Activated T-cell treated with anti-CD3 and anti-CD28 coated beads, Interleukin-2, amount 50 U/mL, for 4 hours (primary cell): Measurements from ENCODE around the gene IL20. TPM values are rescaled to one million over a fixed set of nuclear protein-coding genes. Genes with fewer than 3 reads are reported as not detected.
"Not testable (repeated sequence)": the region's sequence is repeated elsewhere in the genome, so short reads cannot be mapped to it uniquely, and the experiment has no call there.

ENCODE experiments used
- ATAC-seq, 2 donors: fragments of 200-7000 bp; cut with Tn5 transposase; one replicate each; pipeline ENCODE4 v1.10.0; 2021
- DNase-seq: peaks from one replicate; pipeline ENCODE4 v3.0.0-alpha.2; 2020
- H3K27me3 Mint-ChIP-seq: one replicate; pipeline ENCODE4 v1.8.0; 2021; ENCODE audit warnings: low read depth, mixed read lengths
- H3K36me3 Mint-ChIP-seq: one replicate; pipeline ENCODE4 v1.8.0; 2022; ENCODE audit warnings: mixed read lengths; ENCODE audit not compliant: insufficient read depth
- H3K4me1 Mint-ChIP-seq: one replicate; pipeline ENCODE4 v1.8.0; 2021; ENCODE audit warnings: low read depth, mixed read lengths
- H3K4me3 Mint-ChIP-seq: one replicate; pipeline ENCODE4 v1.8.0; 2021; ENCODE audit warnings: mild to moderate bottlenecking, moderate library complexity, mixed read lengths
- H3K9me3 Mint-ChIP-seq: one replicate; pipeline ENCODE4 v1.8.0; 2021; ENCODE audit warnings: mixed read lengths
- total RNA-seq, 3 donors: library from RNA; stranded (reverse); gene quantifications; one replicate each; pipeline ENCODE4 v1.2.1, GENCODE V29; 2021

IL20 gene
- total RNA-seq, 3 donors from 2014 or later: not detected

GRCh38 chr1:206853696-206854095, 11.7 kb upstream of the IL20 start:
- H3K27me3 Mint-ChIP-seq, H3K9me3 Mint-ChIP-seq, H3K4me1 Mint-ChIP-seq, H3K4me3 Mint-ChIP-seq, ATAC-seq, H3K36me3 Mint-ChIP-seq, DNase-seq: not testable (repeated sequence)

- ATAC-seq: no peak
- Mint-ChIP-seq H3K36me3 (no peaks in the 10 kb centered on the region), H3K9me3 (peaks cover 5% of the 10 kb centered on the region)
These were observed 10.9 kb upstream of the IL20 start for GRCh38 chr1:206854401-206855129.

GRCh38 chr1:206855859-206856258, 9.6 kb upstream of the IL20 start:
- DNase-seq (no peak), ATAC-seq (no peak)
- H3K9me3 Mint-ChIP-seq: peaks cover 5% of the 10 kb centered on the region
- peaks cover 5% of the 10 kb centered on the region for H3K27me3 Mint-ChIP-seq
- H3K4me3 Mint-ChIP-seq: no peak overlapping the region
- H3K4me1 Mint-ChIP-seq: peaks cover 8% of the 10 kb centered on the region
- H3K36me3 Mint-ChIP-seq: no peaks in the 10 kb centered on the region

More at GRCh38 chr1:206854401-206855129, 10.9 kb upstream of the IL20 start:
- no peak for DNase-seq
- Mint-ChIP-seq H3K4me1 (peaks cover 6% of the 10 kb centered on the region), H3K27me3 (peaks cover 4% of the 10 kb centered on the region), H3K4me3 (no peak overlapping the region)

GRCh38 chr1:206856674-206857464, 8.6 kb upstream of the IL20 start:
- Mint-ChIP-seq H3K27me3 (peaks cover 7% of the 10 kb centered on the region), H3K4me3 (no peak overlapping the region), H3K36me3 (no peaks in the 10 kb centered on the region), H3K4me1 (peaks cover 8% of the 10 kb centered on the region), H3K9me3 (peaks cover 5% of the 10 kb centered on the region)
- ATAC-seq: peak; percentile 74 to 86
- no peak for DNase-seq

- H3K4me1 Mint-ChIP-seq: peaks cover 8% of the 10 kb centered on the region
- H3K36me3 Mint-ChIP-seq: no peaks in the 10 kb centered on the region
- ATAC-seq (no peak), DNase-seq (no peak)
- no peaks in the 10 kb centered on the region for H3K9me3 Mint-ChIP-seq
- H3K4me3 Mint-ChIP-seq: no peak overlapping the region
- H3K27me3 Mint-ChIP-seq: peaks cover 10% of the 10 kb centered on the region
These were observed 6.3 kb upstream of the IL20 start for GRCh38 chr1:206859082-206859521.

GRCh38 chr1:206860165-206860564, 5.3 kb upstream of the IL20 start:
- no peaks in the 10 kb centered on the region for H3K9me3 Mint-ChIP-seq
- DNase-seq (no peak), ATAC-seq (no peak)
- H3K4me3 Mint-ChIP-seq: no peak overlapping the region
- no peaks in the 10 kb centered on the region for H3K36me3 Mint-ChIP-seq
- peaks cover 12% of the 10 kb centered on the region for H3K4me1 Mint-ChIP-seq
- peaks cover 10% of the 10 kb centered on the region for H3K27me3 Mint-ChIP-seq

- DNase-seq (no peak), ATAC-seq (no peak)
- H3K9me3 Mint-ChIP-seq: no peaks in the 10 kb centered on the region
- peaks cover 13% of the 10 kb centered on the region for H3K27me3 Mint-ChIP-seq
- peaks cover 17% of the 10 kb centered on the region for H3K4me1 Mint-ChIP-seq
- H3K36me3 Mint-ChIP-seq: no peaks in the 10 kb centered on the region
- H3K4me3 Mint-ChIP-seq: no peak overlapping the region
These were observed 2.2 kb upstream of the IL20 start for GRCh38 chr1:206863266-206863665.

- DNase-seq (no peak), ATAC-seq (no peak)
- no peak overlapping the region for H3K4me3 Mint-ChIP-seq
- peaks cover 11% of the 10 kb centered on the region for H3K27me3 Mint-ChIP-seq
- H3K9me3 Mint-ChIP-seq: no peaks in the 10 kb centered on the region
- H3K4me1 Mint-ChIP-seq: peaks cover 11% of the 10 kb centered on the region
- H3K36me3 Mint-ChIP-seq: no peaks in the 10 kb centered on the region
These were observed 639 bp downstream of the IL20 start for GRCh38 chr1:206866062-206866461.

- ATAC-seq (no peak), DNase-seq (no peak)
- H3K9me3 Mint-ChIP-seq: peaks cover 3% of the 10 kb centered on the region
- no peaks in the 10 kb centered on the region for H3K36me3 Mint-ChIP-seq
- peaks cover 6% of the 10 kb centered on the region for H3K27me3 Mint-ChIP-seq
- no peak overlapping the region for H3K4me3 Mint-ChIP-seq
- H3K4me1 Mint-ChIP-seq: peaks cover 11% of the 10 kb centered on the region
These were observed 1.8 kb downstream of the IL20 start for GRCh38 chr1:206867239-206867638.

GRCh38 chr1:206867716-206868115, 2.3 kb downstream of the IL20 start:
- H3K4me1 Mint-ChIP-seq: peaks cover 11% of the 10 kb centered on the region
- H3K27me3 Mint-ChIP-seq: peaks cover 6% of the 10 kb centered on the region
- H3K4me3 Mint-ChIP-seq: no peak overlapping the region
- H3K9me3 Mint-ChIP-seq: peaks cover 4% of the 10 kb centered on the region
- H3K36me3 Mint-ChIP-seq: no peaks in the 10 kb centered on the region
- DNase-seq (no peak), ATAC-seq (no peak)

GRCh38 chr1:206868264-206868663, 2.8 kb downstream of the IL20 start:
- Mint-ChIP-seq H3K36me3 (no peaks in the 10 kb centered on the region), H3K9me3 (peaks cover 4% of the 10 kb centered on the region), H3K4me3 (no peak overlapping the region), H3K4me1 (peaks cover 11% of the 10 kb centered on the region), H3K27me3 (peaks cover 6% of the 10 kb centered on the region)
- ATAC-seq: no peak
- DNase-seq: no peak

- Mint-ChIP-seq H3K9me3 (peaks cover 22% of the 10 kb centered on the region), H3K27me3 (peaks cover 4% of the 10 kb centered on the region), H3K4me3 (no peak overlapping the region), H3K4me1 (no peaks in the 10 kb centered on the region), H3K36me3 (peaks cover 6% of the 10 kb centered on the region)
- no peak for ATAC-seq
- no peak for DNase-seq
These were observed 6.7 kb downstream of the IL20 start for GRCh38 chr1:206872139-206872538.

- DNase-seq (no peak), ATAC-seq (no peak)
- Mint-ChIP-seq H3K27me3 (no peaks in the 10 kb centered on the region), H3K9me3 (peaks cover 32% of the 10 kb centered on the region), H3K4me3 (no peak overlapping the region), H3K4me1 (no peaks in the 10 kb centered on the region), H3K36me3 (peaks cover 6% of the 10 kb centered on the region)
These were observed 8.3 kb downstream of the IL20 start for GRCh38 chr1:206873603-206874188.

GRCh38 chr1:206875752-206876377, 10.4 kb downstream of the IL20 start:
- ATAC-seq (no peak), DNase-seq (no peak)
- Mint-ChIP-seq H3K9me3 (peaks cover 39% of the 10 kb centered on the region), H3K4me3 (no peak overlapping the region), H3K27me3 (no peaks in the 10 kb centered on the region), H3K36me3 (peaks cover 8% of the 10 kb centered on the region), H3K4me1 (no peaks in the 10 kb centered on the region)
